Neural cell (in vitro differentiated cells): ENCODE results near the gene TPP1. TPM values are rescaled to one million over a fixed set of nuclear protein-coding genes. Genes with fewer than 3 reads are reported as not detected.

ENCODE experiments used
- H2AFZ ChIP-seq: fragments of 200-600, 300-800 bp; sonication (generic), shearing (Covaris generic); 2 replicates; pipeline ENCODE4 v1.6.0; 2014; ENCODE audit warnings: low read depth, mild to moderate bottlenecking, antibody characterized with exemption, low read length, moderate library complexity
- H3F3A ChIP-seq: fragments of 200-600 bp; shearing (Covaris generic); 2 replicates; pipeline ENCODE4 v1.6.1; 2016; ENCODE audit warnings: mild to moderate bottlenecking, moderate library complexity, mixed read lengths, antibody characterized with exemption, low read length; ENCODE audit not compliant: insufficient read depth, poor library complexity, severe bottlenecking
- H3K27ac ChIP-seq: fragments of 200-600, 300-800 bp; sonication (generic), shearing (Covaris generic); 2 replicates; pipeline ENCODE4 v1.5.1; 2014; ENCODE audit warnings: mild to moderate bottlenecking, low read length, moderate library complexity
- H3K27me3 ChIP-seq: fragments of 300-800, 200-600 bp; sonication (generic), shearing (Covaris generic); 2 replicates; pipeline ENCODE4 v1.6.0; 2014; ENCODE audit warnings: mild to moderate bottlenecking, low read depth, low read length, moderate library complexity; ENCODE audit not compliant: insufficient read depth
- H3K36me3 ChIP-seq: fragments of 300-800, 200-600 bp; sonication (generic), shearing (Covaris generic); 2 replicates; pipeline ENCODE4 v1.5.1; 2014; ENCODE audit warnings: mild to moderate bottlenecking, antibody characterized with exemption, low read length, moderate library complexity; ENCODE audit not compliant: insufficient read depth
- H3K4me2 ChIP-seq: fragments of 300-800, 200-600 bp; sonication (generic), shearing (Covaris generic); 2 replicates; pipeline ENCODE4 v1.6.0; 2014; ENCODE audit warnings: mild to moderate bottlenecking, low read length
- H3K4me3 ChIP-seq: fragments of 300-800, 200-600 bp; sonication (generic), shearing (Covaris generic); 2 replicates; pipeline ENCODE4 v1.5.1; 2014; ENCODE audit warnings: mild to moderate bottlenecking, low read length, moderate library complexity
- H3K79me2 ChIP-seq: fragments of 200-600 bp; shearing (Covaris generic); replicated peaks from 2 replicates; pipeline ENCODE4 v1.6.0; 2014; ENCODE audit warnings: mild to moderate bottlenecking, low read length, moderate library complexity; ENCODE audit not compliant: insufficient read depth
- H3K9ac ChIP-seq: fragments of 300-800, 200-600 bp; sonication (generic), shearing (Covaris generic); 2 replicates; pipeline ENCODE4 v1.6.1; 2016; ENCODE audit warnings: mild to moderate bottlenecking, low read length, mixed read lengths
- H3K9me2 ChIP-seq: fragments of 200-600 bp; shearing (Covaris generic); 2 replicates; pipeline ENCODE4 v1.6.1; 2016; ENCODE audit warnings: mild to moderate bottlenecking, low read length, mixed read lengths; ENCODE audit not compliant: insufficient read depth
- H3K9me3 ChIP-seq: fragments of 200-600, 300-800 bp; sonication (generic), shearing (Covaris generic); 2 replicates; pipeline ENCODE4 v1.6.1; 2016; ENCODE audit warnings: mild to moderate bottlenecking, mixed run types, low read length, moderate library complexity, mixed read lengths
- H4K20me1 ChIP-seq: fragments of 200-600 bp; shearing (Covaris generic); 2 replicates; pipeline ENCODE4 v1.6.1; 2016; ENCODE audit warnings: mild to moderate bottlenecking, mixed run types; ENCODE audit not compliant: insufficient read depth
- CTCF ChIP-seq: fragments of 450-650 bp; IDR thresholded peaks from 2 replicates; pipeline ENCODE4 v1.5.1; 2014; ENCODE audit warnings: antibody characterized with exemption, mild to moderate bottlenecking, moderate library complexity; ENCODE audit not compliant: poor library complexity, severe bottlenecking
- EP300 ChIP-seq: fragments of 450-650 bp; conservative IDR thresholded peaks from 2 replicates; pipeline ENCODE4 v1.6.1; 2014; ENCODE audit warnings: antibody characterized with exemption, mild to moderate bottlenecking, moderate library complexity; ENCODE audit not compliant: poor library complexity, severe bottlenecking
- EZH2 ChIP-seq: fragments of 200-600, 300-800 bp; shearing (Covaris generic), sonication (generic); IDR thresholded peaks from 2 replicates; pipeline ENCODE4 v1.6.1; 2014; ENCODE audit warnings: antibody characterized with exemption, low read length, borderline replicate concordance, mild to moderate bottlenecking; ENCODE audit not compliant: insufficient read depth, poor library complexity, severe bottlenecking
- MXI1 ChIP-seq: fragments of 450-650 bp; conservative IDR thresholded peaks from 2 replicates; pipeline ENCODE4 v1.6.1; 2014; ENCODE audit warnings: antibody characterized with exemption, mild to moderate bottlenecking; ENCODE audit not compliant: poor library complexity, severe bottlenecking
- RAD21 ChIP-seq: fragments of 450-650 bp; conservative IDR thresholded peaks from 2 replicates; pipeline ENCODE4 v1.6.1; 2014; ENCODE audit warnings: antibody characterized with exemption, mild to moderate bottlenecking, moderate library complexity
- REST ChIP-seq: IDR thresholded peaks from 2 replicates; pipeline ENCODE4 v1.6.1; 2012; ENCODE audit warnings: borderline replicate concordance
- SMC3 ChIP-seq: fragments of 450-650 bp; conservative IDR thresholded peaks from 2 replicates; pipeline ENCODE4 v1.6.1; 2014; ENCODE audit warnings: antibody characterized with exemption, mild to moderate bottlenecking, moderate library complexity; ENCODE audit not compliant: poor library complexity
- TAF1 ChIP-seq: IDR thresholded peaks from 2 replicates; pipeline ENCODE4 v1.6.1; 2012; ENCODE audit warnings: low read depth
- polyA plus RNA-seq: library from polyadenylated mRNA; depleted of rRNA; stranded (reverse); fragments of >200 nt; gene quantifications from 2 replicates; pipeline ENCODE4 v1.2.3, GENCODE V29; 2014

TPP1 gene
- polyA plus RNA-seq, 1 donor from 2014 or later: 3.8 TPM

GRCh38 chr11:6574816-6575715 is 44.2 kb downstream of the TPP1 start:
- H3K4me3 ChIP-seq: no peak overlapping the region
- H3F3A ChIP-seq: no peaks in the 10 kb centered on the region
- H3K9me2 ChIP-seq: no peaks in the 10 kb centered on the region
- no peaks in the 10 kb centered on the region for H3K27me3 ChIP-seq
- H3K27ac ChIP-seq: no peak overlapping the region
- H3K9ac ChIP-seq: no peak overlapping the region
- no peaks in the 10 kb centered on the region for H3K79me2 ChIP-seq
- H2AFZ ChIP-seq: no peak overlapping the region
- no peaks in the 10 kb centered on the region for H3K9me3 ChIP-seq
- H3K36me3 ChIP-seq: no peaks in the 10 kb centered on the region
- H4K20me1 ChIP-seq: no peaks in the 10 kb centered on the region
- no peak overlapping the region for H3K4me2 ChIP-seq
- no peak for TF ChIP-seq EP300
- TF ChIP-seq SMC3: no peak
- no peak for TF ChIP-seq RAD21
- no peak for TF ChIP-seq MXI1
- no peak for TF ChIP-seq TAF1
- TF ChIP-seq EZH2: no peak
- no peak for TF ChIP-seq REST
- no peak for TF ChIP-seq CTCF

GRCh38 chr11:6572215-6572614 is 47.0 kb downstream of the TPP1 start:
- Histone ChIP-seq H3K27ac (no peak overlapping the region), H2AFZ (no peak overlapping the region), H3K9me3 (no peaks in the 10 kb centered on the region), H3K27me3 (no peaks in the 10 kb centered on the region), H4K20me1 (no peaks in the 10 kb centered on the region), H3K4me2 (no peak overlapping the region), H3K9ac (no peak overlapping the region), H3F3A (no peaks in the 10 kb centered on the region), H3K9me2 (no peaks in the 10 kb centered on the region), H3K4me3 (no peak overlapping the region), H3K36me3 (no peaks in the 10 kb centered on the region), H3K79me2 (no peaks in the 10 kb centered on the region)
- TF ChIP-seq RAD21: no peak
- no peak for TF ChIP-seq MXI1
